HG03139 (cell line): ENCODE results near the gene BBS12.
"Not testable (repeated sequence)": the region's sequence is repeated elsewhere in the genome, so short reads cannot be mapped to it uniquely, and the experiment has no call there.

ENCODE experiments used
- ATAC-seq: cut with Tn5 transposase; IDR thresholded peaks from one replicate; pipeline ENCODE4 v1.9.1; 2021; ENCODE audit not compliant: unreplicated experiment

The BBS12 gene

GRCh38 chr4:122764071-122764820, 31.7 kb downstream of the BBS12 start:
- no peak for ATAC-seq

- peak; percentile 67 for ATAC-seq
Observed at GRCh38 chr4:122764821-122765215, 32.3 kb downstream of the BBS12 start.

GRCh38 chr4:122765692-122766352, 33.3 kb downstream of the BBS12 start:
- no peak for ATAC-seq

DNA sequence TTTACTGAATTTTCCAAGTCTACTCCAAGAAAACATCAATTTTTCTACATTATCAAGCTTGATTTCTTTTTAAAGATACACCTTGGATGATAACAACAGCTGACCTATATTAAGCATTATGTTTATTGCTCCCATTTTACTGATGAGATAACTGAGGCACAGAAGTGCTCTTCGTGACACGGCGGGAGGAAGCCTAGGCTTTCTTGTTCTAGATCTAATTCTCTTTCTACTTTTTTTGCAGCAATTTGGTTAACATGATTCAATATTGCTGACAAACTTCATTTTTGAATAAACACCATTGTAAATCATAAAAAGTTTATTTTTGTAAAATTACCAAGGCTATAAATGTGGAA, 33.8 kb downstream of the BBS12 start:
- ATAC-seq, result no peak

DNA sequence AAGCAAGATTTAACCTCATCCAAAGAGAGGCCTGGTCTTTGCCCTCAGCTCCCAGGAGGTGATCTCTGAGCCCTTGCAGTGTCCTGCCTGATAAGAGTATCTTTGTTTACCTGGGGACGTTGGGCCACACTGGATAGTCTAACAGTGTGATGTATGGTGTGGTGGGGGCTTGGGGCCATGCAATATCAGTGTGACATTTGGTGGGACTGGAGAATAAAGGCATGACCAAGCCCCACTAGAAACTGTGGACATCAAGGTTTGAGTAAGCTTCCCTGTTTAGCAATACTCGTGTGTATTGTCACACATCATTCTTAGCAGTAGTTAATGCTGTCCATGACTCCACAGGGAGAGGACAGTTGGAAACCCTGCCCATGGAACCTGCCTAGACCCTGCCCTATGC, 34.4 kb downstream of the BBS12 start:
- no peak for ATAC-seq

DNA sequence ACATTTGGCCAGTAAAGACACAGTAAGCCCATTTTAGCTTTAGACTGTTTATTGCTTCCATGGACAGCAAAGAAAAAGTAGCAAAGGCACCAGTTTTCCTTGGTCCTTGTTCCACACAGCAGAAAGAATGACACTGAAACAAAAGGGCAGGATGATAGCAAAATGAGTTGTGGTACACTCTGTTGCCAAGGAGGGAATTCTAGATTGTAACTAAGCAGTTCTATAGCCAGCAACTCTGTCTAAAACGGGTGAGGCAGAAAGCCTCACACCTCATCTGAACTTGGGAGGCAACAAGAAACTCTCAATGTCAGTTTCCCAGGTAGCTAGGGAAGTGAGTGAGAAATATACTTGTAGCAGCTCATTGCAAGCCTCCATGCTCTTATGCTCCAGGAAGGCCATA, 39.2 kb downstream of the BBS12 start:
- no peak for ATAC-seq

- ATAC-seq, result no peak
Observed at GRCh38 chr4:122772311-122772710, 39.8 kb downstream of the BBS12 start.

- no peak for ATAC-seq
Observed at GRCh38 chr4:122772986-122773385, 40.5 kb downstream of the BBS12 start.

- no peak for ATAC-seq
Observed at GRCh38 chr4:122775039-122775438, 42.5 kb downstream of the BBS12 start.

DNA sequence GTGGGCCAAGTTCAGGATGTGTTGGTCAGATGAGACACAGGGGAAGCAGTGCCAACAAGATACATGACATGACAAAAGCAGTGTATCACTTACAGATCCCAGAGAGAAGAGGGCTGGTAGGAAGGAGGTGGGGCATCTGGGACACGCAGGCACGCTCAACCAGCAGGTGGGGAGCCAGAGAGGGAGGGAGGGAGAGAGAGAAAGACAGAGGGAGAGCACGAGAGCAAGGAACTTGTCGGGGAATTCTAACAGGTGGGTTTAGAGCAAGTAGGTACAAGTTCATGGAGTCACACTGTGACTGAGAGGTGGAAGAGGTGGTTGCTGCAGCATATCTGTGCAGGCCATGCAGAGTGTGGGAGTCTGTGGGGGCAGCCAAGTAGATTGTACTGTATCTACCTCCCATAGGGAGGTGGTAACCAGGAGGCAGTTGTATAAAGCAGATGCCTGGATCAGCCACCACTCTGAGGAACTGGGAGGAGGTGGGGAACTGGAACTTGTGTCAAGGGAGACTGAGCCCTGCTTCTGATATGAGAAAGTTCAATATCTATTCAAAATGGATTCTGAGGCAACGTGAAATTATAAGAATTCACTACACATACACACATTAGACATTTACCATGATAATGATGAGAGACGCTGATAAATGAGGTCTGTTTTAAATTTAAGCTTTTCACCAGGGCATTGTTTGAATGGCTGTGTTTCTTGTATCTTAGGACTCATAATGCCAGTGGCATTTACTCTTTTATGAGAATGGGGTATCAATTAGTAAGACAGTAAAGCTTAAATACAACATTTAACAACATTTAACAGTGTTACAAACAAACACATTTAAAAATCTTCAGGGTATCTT, 43.7 kb downstream of the BBS12 start:
- no peak for ATAC-seq

- ATAC-seq, result no peak
Observed at GRCh38 chr4:122776916-122777315, 44.4 kb downstream of the BBS12 start.

DNA sequence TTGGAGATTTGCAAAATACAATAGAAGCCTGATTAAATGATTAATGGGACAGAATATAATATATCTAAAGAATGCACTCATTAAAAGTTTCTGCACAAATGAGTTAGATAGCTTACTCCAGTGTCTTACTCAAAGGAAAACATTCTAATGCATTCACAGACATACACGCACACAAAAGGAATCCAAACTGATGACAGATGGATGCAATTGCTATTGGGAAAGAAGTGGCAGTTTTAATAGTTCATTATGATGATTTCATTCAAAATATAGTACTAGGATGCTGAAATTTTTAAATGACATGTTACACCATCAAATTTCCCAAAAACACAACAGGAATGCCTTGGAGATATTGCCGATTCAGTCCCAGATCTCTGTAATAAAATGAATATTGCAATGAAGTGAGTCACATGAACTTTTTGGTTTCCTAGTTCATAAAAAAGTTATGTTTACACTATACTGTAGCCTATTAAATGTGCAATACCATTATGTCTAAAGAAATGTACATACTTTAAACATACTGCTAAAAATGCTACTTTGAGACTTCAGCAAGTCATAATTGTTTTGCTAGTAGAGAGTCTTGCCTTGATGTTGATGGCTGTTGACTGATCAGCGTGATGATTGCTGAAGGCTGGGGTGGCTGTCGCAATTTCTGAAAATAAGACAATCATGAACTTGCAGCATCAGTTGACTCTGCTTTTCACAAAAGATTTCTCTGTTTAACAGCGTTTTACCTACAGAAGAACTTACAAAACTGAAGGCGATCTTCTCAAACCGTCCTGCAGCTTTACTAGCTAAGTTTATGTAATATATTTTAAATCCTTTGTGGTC, 45.6 kb downstream of the BBS12 start:
- ATAC-seq, result no peak

- no peak for ATAC-seq
Observed at GRCh38 chr4:122781486-122781885, 49.0 kb downstream of the BBS12 start.

DNA sequence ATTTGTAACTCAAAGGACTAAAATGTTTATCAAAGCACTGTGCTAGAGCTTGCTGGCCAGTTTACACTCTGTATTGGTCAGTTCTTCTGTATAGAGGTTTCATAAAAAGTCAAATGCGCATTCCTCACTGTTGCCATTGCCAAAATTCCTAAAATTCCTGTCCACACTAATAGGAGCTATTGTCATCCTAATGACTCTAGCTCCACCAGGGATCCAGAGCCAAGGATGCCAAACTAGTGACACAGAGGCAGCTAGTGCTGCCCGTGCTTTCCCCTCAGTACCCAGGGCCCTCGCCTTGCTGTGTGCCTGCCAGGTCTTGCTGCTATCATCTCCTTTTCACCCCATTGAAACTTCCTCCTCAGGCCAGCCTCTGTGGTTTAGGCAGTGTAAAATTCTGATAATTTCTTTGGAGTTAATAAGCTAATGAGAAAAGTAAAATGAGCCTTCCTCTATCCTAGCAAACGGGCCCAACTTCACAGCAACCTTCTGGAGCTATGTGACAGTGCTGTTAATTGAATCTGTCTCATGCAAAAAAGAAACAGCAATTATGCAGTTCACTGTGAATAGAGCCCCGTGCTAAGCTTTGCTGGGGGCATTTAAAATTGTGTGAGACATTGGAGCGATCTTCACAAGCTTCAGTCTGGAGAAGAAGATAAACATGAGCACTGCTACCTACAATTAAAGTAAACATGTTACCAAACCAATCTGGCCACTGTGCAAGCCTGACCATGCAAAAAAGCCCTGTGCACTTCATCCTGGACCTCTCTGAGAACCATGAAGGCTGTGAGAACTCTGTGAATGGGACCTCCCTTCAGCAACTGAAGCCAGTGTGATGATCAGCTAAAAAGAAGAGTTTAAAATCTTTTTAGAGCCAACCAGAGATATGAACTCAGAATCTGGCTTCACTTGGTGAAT, 51.1 kb downstream of the BBS12 start:
- ATAC-seq, result no peak

DNA sequence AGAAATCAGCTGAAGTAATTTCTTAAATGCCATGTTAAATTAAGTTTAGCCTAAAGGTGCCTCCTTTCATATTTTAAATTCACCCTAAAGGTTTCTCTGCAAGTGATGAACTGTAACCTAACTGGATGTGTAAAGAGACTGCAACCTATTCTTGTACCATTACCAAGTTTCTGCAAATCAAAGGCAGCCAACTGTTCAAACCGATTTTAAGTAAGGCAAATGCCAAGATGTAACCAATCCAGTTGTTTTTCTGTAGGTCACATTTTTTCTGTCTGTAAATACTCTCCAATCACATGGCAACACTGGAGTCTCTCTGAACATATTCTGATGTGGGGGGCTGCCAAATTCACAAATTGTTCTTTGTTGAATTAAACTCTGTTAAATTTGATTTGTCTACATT, 51.8 kb downstream of the BBS12 start:
- no peak for ATAC-seq

- no peak for ATAC-seq
Observed at GRCh38 chr4:122785099-122785498, 52.6 kb downstream of the BBS12 start.

- not testable (repeated sequence) for ATAC-seq
Observed at GRCh38 chr4:122786296-122786695, 53.8 kb downstream of the BBS12 start.

DNA sequence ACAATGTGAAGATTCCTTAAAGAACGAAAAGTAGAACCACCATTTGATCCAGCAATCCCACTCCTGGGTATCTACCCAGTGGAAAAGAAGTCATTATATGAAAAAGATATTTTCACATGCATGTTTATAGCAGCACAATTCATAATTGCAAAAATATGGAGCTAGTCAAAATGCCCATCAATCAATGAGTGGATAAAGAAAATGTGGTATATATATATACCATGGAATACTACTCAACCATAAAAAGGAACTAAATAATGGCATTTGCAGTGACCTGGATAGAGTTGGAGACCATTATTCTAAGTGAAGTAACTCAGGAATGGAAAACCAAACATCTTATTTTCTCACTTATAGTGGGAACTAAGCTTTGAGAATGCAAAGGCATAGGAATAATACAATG, 54.4 kb downstream of the BBS12 start:
- ATAC-seq, result not testable (repeated sequence)

GRCh38 chr4:122787940-122788339, 55.4 kb downstream of the BBS12 start:
- no peak for ATAC-seq

DNA sequence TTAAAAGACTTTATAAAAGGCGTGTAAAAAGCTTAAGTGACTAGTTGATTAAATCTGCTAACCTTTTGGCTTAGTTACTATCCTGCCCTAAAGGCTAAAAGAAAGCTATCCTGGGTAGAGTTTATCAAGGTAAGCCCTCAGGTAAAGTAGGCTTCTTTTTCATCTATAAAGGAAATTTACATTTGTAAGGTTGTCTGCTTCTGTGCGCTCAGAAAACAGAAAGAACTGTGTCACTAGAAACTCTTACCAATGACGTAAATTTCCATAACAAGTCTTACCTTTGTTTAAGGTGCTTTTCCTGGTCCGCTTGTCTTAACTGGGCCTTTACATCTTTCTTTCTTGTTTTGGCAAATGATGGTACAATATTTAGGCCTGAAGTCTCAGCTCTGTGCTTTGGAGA, 56.4 kb downstream of the BBS12 start:
- ATAC-seq, result no peak
